Panc1 (cell line): ENCODE results near the gene KRTAP10-7. TPM values are rescaled to one million over a fixed set of nuclear protein-coding genes. Genes with fewer than 3 reads are reported as not detected.

Experiments used
- ATAC-seq: fragments of 200-7000 bp; cut with Tn5 transposase; 2 replicates; pipeline ENCODE4 v1.9.1; 2020; ENCODE audit warnings: mild to moderate bottlenecking, moderate library complexity
- BruUV-seq: library from RNA; stranded (reverse); fragments of 400-500 nt; replicated peaks from 2 replicates; lab custom pipeline; 2021; lab: Mats Ljungman, UMichigan
- CTCF ChIA-PET: fragments of 300-600 bp; sonication (Branson Sonifier 250); formaldehyde crosslinking; loops from one replicate; lab custom pipeline; 2022; ENCODE audit warnings: antibody characterized with exemption; lab: Charles Lee
- POLR2A ChIA-PET: fragments of 300-600 bp; sonication (Branson Sonifier 250); formaldehyde crosslinking; loops from one replicate; lab custom pipeline; 2022; ENCODE audit warnings: antibody characterized with exemption; lab: Charles Lee
- DNase-seq: peaks from one replicate; pipeline ENCODE4 v3.0.0-alpha.2; 2010; ENCODE audit warnings: low read depth, low spot score
- H3K27ac ChIP-seq: 2 replicates; pipeline ENCODE4 v1.5.1; 2011; ENCODE audit warnings: mild to moderate bottlenecking, low read length, inconsistent platforms
- H3K27me3 ChIP-seq: fragments of 200-500 bp; sonication (Bioruptor generic); 2 replicates; pipeline ENCODE4 v1.6.0; 2014; ENCODE audit warnings: low read length, inconsistent platforms; ENCODE audit not compliant: control insufficient read depth, insufficient read depth
- H3K36me3 ChIP-seq: fragments of 200-500 bp; sonication (Bioruptor generic); 2 replicates; pipeline ENCODE4 v1.5.1; 2014; ENCODE audit warnings: inconsistent platforms, mild to moderate bottlenecking, low read length, moderate library complexity; ENCODE audit not compliant: control insufficient read depth, insufficient read depth
- H3K4me1 ChIP-seq: 2 replicates; pipeline ENCODE4 v1.5.1; 2011; ENCODE audit warnings: inconsistent platforms, mild to moderate bottlenecking, low read length, moderate library complexity; ENCODE audit not compliant: control insufficient read depth, insufficient read depth
- H3K4me3 ChIP-seq, 2 experiments: 2 replicates each; pipeline ENCODE4 v1.5.1; 2011 to 2012; ENCODE audit warnings: low read depth in 2 of 2, low read length in 2 of 2, mild to moderate bottlenecking in 2 of 2, inconsistent platforms in 1 of 2, moderate library complexity in 1 of 2
- H3K9me3 ChIP-seq: fragments of 200-500 bp; sonication (Bioruptor generic); 2 replicates; pipeline ENCODE4 v1.5.1; 2014; ENCODE audit warnings: low read depth, mild to moderate bottlenecking, inconsistent platforms, low read length, moderate library complexity; ENCODE audit not compliant: control insufficient read depth, insufficient read depth
- POLR2AphosphoS5 ChIP-seq: IDR thresholded peaks from 2 replicates; pipeline ENCODE4 v1.6.1; 2012; ENCODE audit warnings: mild to moderate bottlenecking, low read depth, low read length, moderate library complexity
- SIN3A ChIP-seq: IDR thresholded peaks from 2 replicates; pipeline ENCODE4 v1.6.1; 2012; ENCODE audit warnings: low read depth, mild to moderate bottlenecking, low read length, moderate library complexity, borderline replicate concordance; ENCODE audit not compliant: insufficient read depth
- TCF7L2 ChIP-seq: IDR thresholded peaks from 2 replicates; pipeline ENCODE4 v1.6.1; 2011; ENCODE audit warnings: mild to moderate bottlenecking, low read depth, low read length, inconsistent platforms
- in situ Hi-C: cut with HindIII; loops from 2 replicates; pipeline ENCODE4 v1.10.0; 2016; ENCODE audit warnings: low sequenced_read_pairs, low pct_unique_long_range_greater_than_20kb
- intact Hi-C: fragments of 100-400 bp; cut with micrococcal nuclease; formaldehyde crosslinking; loops from one replicate; pipeline ENCODE4 v1.10.0; 2022; ENCODE audit not compliant: unreplicated experiment
- total RNA-seq: library from RNA; stranded (reverse); gene quantifications from one replicate; pipeline ENCODE4 v1.2.1, GENCODE V29; 2021; ENCODE audit not compliant: unreplicated experiment
- TF ChIP-seq, protein P1 (sequence below), 2 experiments: IDR thresholded peaks; 2 replicates each; pipeline ENCODE4 v1.6.1; 2011 to 2012; ENCODE audit warnings: low read depth in 2 of 2, control low read depth in 1 of 2, low read length in 1 of 2, mild to moderate bottlenecking in 1 of 2, moderate library complexity in 1 of 2; ENCODE audit not compliant: insufficient read depth in 1 of 2
- TF ChIP-seq, protein P2 (sequence below): fragments of 450-650 bp; IDR thresholded peaks from 2 replicates; pipeline ENCODE4 v1.5.1; 2017; ENCODE audit warnings: mild to moderate bottlenecking

KRTAP10-7 gene
- total RNA-seq, 1 experiment from 2014 or later: not detected

DNA sequence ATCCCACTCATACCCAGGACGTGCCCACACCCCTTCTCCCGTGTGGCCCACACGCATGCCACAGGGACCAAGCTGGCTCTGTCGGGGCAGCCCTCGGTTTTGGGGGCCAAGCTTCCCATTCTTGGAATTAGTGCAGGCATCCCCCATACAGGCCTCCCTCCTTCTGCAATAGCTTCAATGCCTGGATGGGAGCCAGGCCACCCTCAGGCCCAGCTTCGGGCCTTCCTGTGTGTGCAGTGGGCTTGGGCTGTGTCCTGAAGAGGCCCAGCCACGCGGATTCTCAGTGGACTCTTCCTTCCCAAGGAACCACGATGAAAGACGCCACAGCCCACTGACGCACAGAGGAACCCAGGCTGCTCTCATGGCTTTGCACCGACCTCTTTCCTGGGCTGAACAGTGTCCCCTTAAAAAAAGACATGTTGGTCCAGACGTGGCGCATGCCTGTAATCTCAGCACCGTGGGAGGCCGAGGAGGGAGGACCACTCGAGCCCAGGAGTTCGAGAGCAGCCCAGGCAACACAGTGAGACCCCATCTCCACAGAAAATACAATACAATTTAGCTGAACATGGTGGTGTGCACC, 49.2 kb downstream of the KRTAP10-7 start:
- H3K9me3 ChIP-seq: no peaks in the 10 kb centered on the region
- in situ Hi-C loops (no loop called here), intact Hi-C loops (no loop called here)
- H3K4me1 ChIP-seq: no peaks in the 10 kb centered on the region
- TF ChIP-seq TCF7L2 (no peak), POLR2AphosphoS5 (no peak)
- TF ChIP-seq, protein P1, sequence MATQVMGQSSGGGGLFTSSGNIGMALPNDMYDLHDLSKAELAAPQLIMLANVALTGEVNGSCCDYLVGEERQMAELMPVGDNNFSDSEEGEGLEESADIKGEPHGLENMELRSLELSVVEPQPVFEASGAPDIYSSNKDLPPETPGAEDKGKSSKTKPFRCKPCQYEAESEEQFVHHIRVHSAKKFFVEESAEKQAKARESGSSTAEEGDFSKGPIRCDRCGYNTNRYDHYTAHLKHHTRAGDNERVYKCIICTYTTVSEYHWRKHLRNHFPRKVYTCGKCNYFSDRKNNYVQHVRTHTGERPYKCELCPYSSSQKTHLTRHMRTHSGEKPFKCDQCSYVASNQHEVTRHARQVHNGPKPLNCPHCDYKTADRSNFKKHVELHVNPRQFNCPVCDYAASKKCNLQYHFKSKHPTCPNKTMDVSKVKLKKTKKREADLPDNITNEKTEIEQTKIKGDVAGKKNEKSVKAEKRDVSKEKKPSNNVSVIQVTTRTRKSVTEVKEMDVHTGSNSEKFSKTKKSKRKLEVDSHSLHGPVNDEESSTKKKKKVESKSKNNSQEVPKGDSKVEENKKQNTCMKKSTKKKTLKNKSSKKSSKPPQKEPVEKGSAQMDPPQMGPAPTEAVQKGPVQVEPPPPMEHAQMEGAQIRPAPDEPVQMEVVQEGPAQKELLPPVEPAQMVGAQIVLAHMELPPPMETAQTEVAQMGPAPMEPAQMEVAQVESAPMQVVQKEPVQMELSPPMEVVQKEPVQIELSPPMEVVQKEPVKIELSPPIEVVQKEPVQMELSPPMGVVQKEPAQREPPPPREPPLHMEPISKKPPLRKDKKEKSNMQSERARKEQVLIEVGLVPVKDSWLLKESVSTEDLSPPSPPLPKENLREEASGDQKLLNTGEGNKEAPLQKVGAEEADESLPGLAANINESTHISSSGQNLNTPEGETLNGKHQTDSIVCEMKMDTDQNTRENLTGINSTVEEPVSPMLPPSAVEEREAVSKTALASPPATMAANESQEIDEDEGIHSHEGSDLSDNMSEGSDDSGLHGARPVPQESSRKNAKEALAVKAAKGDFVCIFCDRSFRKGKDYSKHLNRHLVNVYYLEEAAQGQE (IDR thresholded peaks at IDR 0.05; ENCODE audit: insufficient read depth in 1 of 2, low read depth in 2 of 2, low read length in 1 of 2): no peak
- ATAC-seq: no peak
- no peaks in the 10 kb centered on the region for H3K27me3 ChIP-seq
- H3K36me3 ChIP-seq: no peaks in the 10 kb centered on the region
- no TSS peak for BruUV-seq
- DNase-seq: no peak
- no peak overlapping the region for H3K4me3 ChIP-seq
- ChIA-PET CTCF (no interaction called here), POLR2A (no interaction called here)
- no peak overlapping the region for H3K27ac ChIP-seq

DNA sequence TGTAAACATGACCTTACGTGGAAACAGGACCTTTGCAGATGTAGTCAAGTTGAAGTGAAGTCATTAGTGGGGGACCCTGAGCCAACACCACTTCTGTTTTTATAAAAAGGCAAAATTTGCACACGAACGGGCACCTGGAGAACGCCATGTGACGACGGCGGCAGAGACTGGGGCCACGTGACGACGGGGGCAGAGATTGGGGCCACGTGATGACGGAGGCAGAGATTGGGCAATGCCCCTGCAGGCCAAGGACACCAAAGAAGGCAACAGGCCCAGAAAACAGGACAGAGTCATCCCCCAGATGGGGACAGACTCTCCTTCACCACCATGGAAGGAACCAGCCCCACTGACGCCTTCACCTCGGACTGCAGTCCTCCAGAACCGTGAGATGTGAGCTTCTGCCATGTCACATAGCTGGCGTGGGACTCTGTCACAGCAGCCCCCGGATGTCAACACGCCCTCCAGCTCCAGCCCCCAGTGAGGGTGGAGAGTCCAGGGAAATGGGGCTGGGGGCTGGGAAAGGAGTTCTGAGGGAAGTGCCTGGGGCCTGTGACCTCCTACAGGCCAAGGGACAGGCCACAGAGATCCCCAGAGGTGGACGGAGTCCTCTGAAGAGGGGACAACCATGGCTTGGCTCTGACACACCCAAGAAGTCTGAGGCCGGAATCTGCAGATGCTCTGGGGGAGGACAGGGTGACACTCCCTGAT, 50.0 kb downstream of the KRTAP10-7 start:
- no peaks in the 10 kb centered on the region for H3K9me3 ChIP-seq
- TF ChIP-seq POLR2AphosphoS5: no peak
- TF ChIP-seq SIN3A: no peak
- no peak for TF ChIP-seq TCF7L2
- TF ChIP-seq, protein P2, sequence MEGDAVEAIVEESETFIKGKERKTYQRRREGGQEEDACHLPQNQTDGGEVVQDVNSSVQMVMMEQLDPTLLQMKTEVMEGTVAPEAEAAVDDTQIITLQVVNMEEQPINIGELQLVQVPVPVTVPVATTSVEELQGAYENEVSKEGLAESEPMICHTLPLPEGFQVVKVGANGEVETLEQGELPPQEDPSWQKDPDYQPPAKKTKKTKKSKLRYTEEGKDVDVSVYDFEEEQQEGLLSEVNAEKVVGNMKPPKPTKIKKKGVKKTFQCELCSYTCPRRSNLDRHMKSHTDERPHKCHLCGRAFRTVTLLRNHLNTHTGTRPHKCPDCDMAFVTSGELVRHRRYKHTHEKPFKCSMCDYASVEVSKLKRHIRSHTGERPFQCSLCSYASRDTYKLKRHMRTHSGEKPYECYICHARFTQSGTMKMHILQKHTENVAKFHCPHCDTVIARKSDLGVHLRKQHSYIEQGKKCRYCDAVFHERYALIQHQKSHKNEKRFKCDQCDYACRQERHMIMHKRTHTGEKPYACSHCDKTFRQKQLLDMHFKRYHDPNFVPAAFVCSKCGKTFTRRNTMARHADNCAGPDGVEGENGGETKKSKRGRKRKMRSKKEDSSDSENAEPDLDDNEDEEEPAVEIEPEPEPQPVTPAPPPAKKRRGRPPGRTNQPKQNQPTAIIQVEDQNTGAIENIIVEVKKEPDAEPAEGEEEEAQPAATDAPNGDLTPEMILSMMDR: no peak
- TF ChIP-seq, protein P1 (IDR thresholded peaks at IDR 0.05; ENCODE audit: insufficient read depth in 1 of 2, low read depth in 2 of 2, low read length in 1 of 2): no peak
- H3K4me3 ChIP-seq: no peak overlapping the region
- CTCF ChIA-PET: no interaction called here
- intact Hi-C loops: no loop called here
- no peak overlapping the region for H3K27ac ChIP-seq
- no peaks in the 10 kb centered on the region for H3K4me1 ChIP-seq
- H3K36me3 ChIP-seq: no peaks in the 10 kb centered on the region
- in situ Hi-C loops: no loop called here
- ATAC-seq (no peak), DNase-seq (no peak)
- H3K27me3 ChIP-seq: no peaks in the 10 kb centered on the region
- POLR2A ChIA-PET: no interaction called here
- BruUV-seq: no TSS peak
